Brain microvascular endothelial cell (primary cell): ENCODE results near the gene PTPRA.

ENCODE experiments used
- DNase-seq: peaks from one replicate; pipeline ENCODE4 v3.0.0-alpha.2; 2020
- H3K27ac ChIP-seq: fragments of 250-450 bp; sonication (Bioruptor Pico); 2 replicates; pipeline ENCODE4 v1.5.1; 2020; ENCODE audit warnings: mild to moderate bottlenecking, moderate library complexity
- H3K27me3 ChIP-seq: fragments of 250-450 bp; sonication (Bioruptor Pico); replicated peaks from 2 replicates; pipeline ENCODE4 v1.5.1; 2020; ENCODE audit warnings: mild to moderate bottlenecking
- H3K36me3 ChIP-seq: fragments of 250-450 bp; sonication (Bioruptor Pico); replicated peaks from 2 replicates; pipeline ENCODE4 v1.5.1; 2020; ENCODE audit warnings: mild to moderate bottlenecking
- H3K4me3 ChIP-seq: 2 replicates; pipeline ENCODE4 v1.5.1; 2011; ENCODE audit warnings: low read depth, mild to moderate bottlenecking, control low read depth, low read length, moderate library complexity
- in situ Hi-C: cut with HindIII; loops from 2 replicates; pipeline ENCODE4 v1.10.0; 2017; ENCODE audit warnings: low sequenced_read_pairs, low pct_ligation_motif_present
- TF ChIP-seq, protein P1 (sequence below): IDR thresholded peaks from 2 replicates; pipeline ENCODE4 v1.5.1; 2011; ENCODE audit warnings: low read depth, mild to moderate bottlenecking, moderate library complexity, low read length, control low read depth, inconsistent platforms; ENCODE audit errors: missing control alignments

Gene PTPRA

DNA sequence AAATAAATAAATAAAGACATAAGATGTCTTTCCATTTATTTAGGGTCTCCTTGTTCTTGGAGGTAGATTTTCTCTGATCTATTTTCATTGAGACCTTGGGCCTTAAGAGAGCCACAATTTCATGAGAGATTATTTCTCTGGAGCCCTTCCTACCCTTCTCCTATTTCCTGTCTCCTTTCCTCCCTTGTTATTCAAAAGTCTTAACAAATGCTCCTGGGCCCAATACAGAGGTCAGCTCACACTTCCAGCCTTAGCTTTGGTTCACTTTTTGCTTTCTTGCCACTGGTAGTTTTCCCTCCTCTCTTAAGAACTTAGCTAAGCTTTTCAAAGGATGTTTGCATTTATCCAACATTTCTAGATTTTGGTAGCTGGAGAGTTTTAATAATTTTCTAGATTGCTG, 44.0 kb downstream of the PTPRA start:
- H3K27ac ChIP-seq, result no peak overlapping the region
- no peak overlapping the region for H3K4me3 ChIP-seq
- no peak for DNase-seq
- H3K27me3 ChIP-seq, result no peaks in the 10 kb centered on the region
- TF ChIP-seq, protein P1, sequence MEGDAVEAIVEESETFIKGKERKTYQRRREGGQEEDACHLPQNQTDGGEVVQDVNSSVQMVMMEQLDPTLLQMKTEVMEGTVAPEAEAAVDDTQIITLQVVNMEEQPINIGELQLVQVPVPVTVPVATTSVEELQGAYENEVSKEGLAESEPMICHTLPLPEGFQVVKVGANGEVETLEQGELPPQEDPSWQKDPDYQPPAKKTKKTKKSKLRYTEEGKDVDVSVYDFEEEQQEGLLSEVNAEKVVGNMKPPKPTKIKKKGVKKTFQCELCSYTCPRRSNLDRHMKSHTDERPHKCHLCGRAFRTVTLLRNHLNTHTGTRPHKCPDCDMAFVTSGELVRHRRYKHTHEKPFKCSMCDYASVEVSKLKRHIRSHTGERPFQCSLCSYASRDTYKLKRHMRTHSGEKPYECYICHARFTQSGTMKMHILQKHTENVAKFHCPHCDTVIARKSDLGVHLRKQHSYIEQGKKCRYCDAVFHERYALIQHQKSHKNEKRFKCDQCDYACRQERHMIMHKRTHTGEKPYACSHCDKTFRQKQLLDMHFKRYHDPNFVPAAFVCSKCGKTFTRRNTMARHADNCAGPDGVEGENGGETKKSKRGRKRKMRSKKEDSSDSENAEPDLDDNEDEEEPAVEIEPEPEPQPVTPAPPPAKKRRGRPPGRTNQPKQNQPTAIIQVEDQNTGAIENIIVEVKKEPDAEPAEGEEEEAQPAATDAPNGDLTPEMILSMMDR, result no peak
- H3K36me3 ChIP-seq, result no peaks in the 10 kb centered on the region
- in situ Hi-C loops, result no loop called here

DNA sequence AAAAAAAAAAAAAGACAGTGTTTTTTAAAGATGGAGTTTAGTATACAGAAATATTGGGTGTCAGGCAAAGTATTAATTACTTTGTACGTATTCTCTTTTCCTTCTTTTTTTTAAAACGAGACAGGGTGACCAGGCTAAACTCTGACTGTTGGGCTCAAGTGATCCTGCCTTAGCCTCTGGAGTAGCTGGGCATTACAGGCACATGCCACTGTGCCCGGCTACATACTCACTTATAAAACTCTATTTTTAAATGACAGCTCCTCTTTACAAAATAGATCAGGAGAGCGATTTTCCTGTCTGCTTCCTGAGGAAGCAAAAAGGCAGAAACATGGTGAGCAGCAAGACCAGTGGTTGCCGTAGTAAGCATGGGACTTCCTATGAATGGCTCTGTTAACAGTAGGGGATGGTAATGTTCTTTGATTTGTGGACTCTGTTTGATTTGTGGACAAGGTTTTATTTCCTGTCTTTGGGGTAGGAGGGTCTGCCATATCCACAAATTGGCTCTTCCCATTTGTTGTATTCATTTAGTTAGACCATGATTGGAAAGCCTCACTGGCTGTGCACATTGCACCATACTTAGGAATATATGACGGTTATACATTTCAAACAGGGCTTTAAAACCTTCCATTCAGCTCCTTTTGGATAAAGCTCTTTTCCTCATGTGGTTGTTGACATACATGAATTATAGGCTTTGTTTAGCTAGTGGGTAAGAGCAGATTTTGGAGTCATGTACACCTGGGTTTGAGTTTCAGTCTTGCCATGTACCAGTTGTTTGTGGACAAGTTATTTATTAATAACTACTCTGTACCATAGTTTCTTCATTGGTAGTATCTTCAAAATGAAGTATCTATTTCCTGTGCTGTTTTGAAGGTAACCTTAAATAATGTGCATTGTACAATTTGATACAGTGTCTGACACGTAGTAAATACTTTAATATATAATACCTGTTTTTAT, 45.1 kb downstream of the PTPRA start:
- no peaks in the 10 kb centered on the region for H3K36me3 ChIP-seq
- no peaks in the 10 kb centered on the region for H3K27me3 ChIP-seq
- in situ Hi-C loops, result no loop called here
- no peak overlapping the region for H3K4me3 ChIP-seq
- no peak overlapping the region for H3K27ac ChIP-seq
- TF ChIP-seq, protein P1, result no peak
- no peak for DNase-seq

GRCh38 chr20:2919518-2920245, 46.4 kb downstream of the PTPRA start:
- H3K36me3 ChIP-seq, result no peaks in the 10 kb centered on the region
- H3K27ac ChIP-seq, result no peak overlapping the region
- in situ Hi-C loops, result no loop called here
- no peak overlapping the region for H3K4me3 ChIP-seq
- no peak for DNase-seq
- TF ChIP-seq, protein P1, result no peak
- no peaks in the 10 kb centered on the region for H3K27me3 ChIP-seq

GRCh38 chr20:2920473-2920872, 47.2 kb downstream of the PTPRA start:
- no peaks in the 10 kb centered on the region for H3K27me3 ChIP-seq
- H3K36me3 ChIP-seq, result peaks cover 6% of the 10 kb centered on the region
- H3K4me3 ChIP-seq, result no peak overlapping the region
- TF ChIP-seq, protein P1, result no peak
- no peak for DNase-seq
- in situ Hi-C loops, result no loop called here
- H3K27ac ChIP-seq, result no peak overlapping the region

DNA sequence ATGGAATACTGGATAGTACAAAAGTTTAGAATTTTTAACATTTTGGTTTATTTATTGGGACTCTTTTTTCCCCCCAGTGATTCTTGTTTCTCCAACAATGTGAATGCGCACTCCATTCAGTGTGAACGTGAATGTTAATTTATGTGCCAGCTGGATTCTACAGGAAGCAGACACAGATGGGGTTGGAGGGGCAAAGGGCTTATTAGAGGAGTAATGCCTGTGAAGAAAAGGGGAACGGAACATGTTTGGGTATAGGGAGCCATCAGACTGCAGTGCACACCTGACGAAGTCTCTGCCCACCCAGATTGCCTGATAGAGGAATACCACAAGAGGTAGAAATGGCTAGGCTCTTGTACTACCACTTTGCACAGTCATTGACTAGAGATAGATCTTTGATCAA, 48.2 kb downstream of the PTPRA start:
- H3K4me3 ChIP-seq, result no peak overlapping the region
- TF ChIP-seq, protein P1, result no peak
- no peaks in the 10 kb centered on the region for H3K27me3 ChIP-seq
- H3K27ac ChIP-seq, result no peak overlapping the region
- in situ Hi-C loops, result no loop called here
- DNase-seq, result no peak
- peaks cover 6% of the 10 kb centered on the region for H3K36me3 ChIP-seq
